Gastrocnemius medialis (tissue), 4 donors: ENCODE data around the gene NAT9.

Source experiments
- CTCF ChIP-seq, 5 experiments: fragments of 450-650 bp in 3 of 5; fragments of 200-600 bp in 2 of 5; sonication (generic) in 2 of 5; IDR thresholded peaks in 4 of 5; conservative IDR thresholded peaks in 1 of 5; 1 replicate in 4 of 5; 2 replicates in 1 of 5; pipeline ENCODE4 v1.5.1; 2016 to 2019; ENCODE audit warnings: antibody characterized with exemption in 5 of 5, mild to moderate bottlenecking in 3 of 5, moderate library complexity in 3 of 5
- POLR2A ChIP-seq, 2 donors: fragments of 450-650 bp; IDR thresholded peaks; one replicate each; pipeline ENCODE4 v1.6.1; 2017; ENCODE audit warnings: antibody characterized with exemption in 2 of 2, mild to moderate bottlenecking in 2 of 2, moderate library complexity in 2 of 2

- TF ChIP-seq CTCF (IDR thresholded peaks at IDR 0.05 in 4 of 5, conservative IDR thresholded peaks at IDR 0.05 in 1 of 5), result no peak
- TF ChIP-seq POLR2A (IDR thresholded peaks at IDR 0.05), result no peak
These were observed 20.7 kb upstream of the NAT9 start for GRCh38 chr17:74796866-74797265.
